Stimulated activated CD8-positive, alpha-beta memory T cell treated with anti-CD3 and anti-CD28 coated beads, Interleukin-7, amount 100 ng/mL, for 4 hours (primary cell): ENCODE measurements around the gene GOLGA3.
"Not testable (repeated sequence)": the region's sequence is repeated elsewhere in the genome, so short reads cannot be mapped to it uniquely, and the experiment has no call there.

Experiments
- DNase-seq, 2 donors: peaks; one replicate each; pipeline ENCODE4 v3.0.0-alpha.2; 2020; ENCODE audit warnings: low read depth in 2 of 2

Gene GOLGA3

DNA sequence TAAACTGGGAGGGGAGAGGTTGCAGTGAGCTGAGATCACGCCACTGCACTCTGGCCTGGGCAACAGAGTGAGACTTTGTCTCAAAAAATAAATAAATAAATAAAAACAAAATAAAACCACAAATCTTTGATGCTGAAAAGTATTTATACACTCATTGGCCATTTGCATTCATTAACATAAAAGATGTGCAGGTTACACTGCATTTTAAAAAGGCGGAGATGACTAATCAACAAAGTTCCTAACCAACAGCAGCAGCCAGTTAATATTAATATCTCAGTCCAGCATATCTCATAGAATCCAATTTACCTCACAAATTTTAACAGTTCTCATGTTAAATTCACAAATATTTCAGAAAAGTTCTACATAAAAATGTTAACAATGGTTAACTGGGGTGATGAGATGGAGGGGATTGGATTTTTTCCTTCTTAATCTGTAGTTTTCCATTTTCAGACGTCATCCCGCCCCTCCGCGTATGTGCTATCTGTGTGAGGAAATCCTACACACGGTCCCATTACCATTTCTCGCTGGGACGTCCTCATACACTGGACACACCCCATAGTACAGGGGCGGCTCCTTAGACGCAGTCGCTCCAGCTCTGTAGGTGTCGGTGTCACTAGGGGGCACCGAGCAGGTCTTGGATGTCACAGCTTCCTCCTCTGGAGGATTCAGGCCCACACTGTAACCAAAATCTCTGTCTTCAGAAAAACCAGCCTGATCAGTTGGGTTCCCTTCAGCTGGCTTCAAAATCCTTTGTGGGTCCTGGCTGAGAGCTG, 74.3 kb downstream of the GOLGA3 start:
- no peak for DNase-seq

DNA sequence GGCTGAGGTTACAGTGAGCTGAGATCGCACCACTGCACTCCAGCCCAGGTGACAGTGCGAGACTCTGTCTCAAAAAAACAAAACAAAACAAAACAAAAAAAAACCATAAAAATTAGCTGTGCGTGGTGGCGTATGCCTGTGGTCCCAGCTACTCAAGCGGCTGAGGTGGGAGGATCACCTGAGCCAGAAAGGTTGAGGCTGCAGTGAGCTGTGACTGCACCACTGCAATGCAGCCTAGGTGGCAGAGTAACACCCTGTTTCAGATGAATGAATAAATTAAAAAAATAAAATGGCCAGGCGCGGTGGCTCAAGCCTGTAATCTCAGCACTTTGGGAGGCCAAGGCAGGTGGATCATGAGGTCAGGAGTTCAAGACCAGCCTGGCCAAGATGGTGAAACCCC, 75.0 kb downstream of the GOLGA3 start:
- DNase-seq: not testable (repeated sequence)

DNA sequence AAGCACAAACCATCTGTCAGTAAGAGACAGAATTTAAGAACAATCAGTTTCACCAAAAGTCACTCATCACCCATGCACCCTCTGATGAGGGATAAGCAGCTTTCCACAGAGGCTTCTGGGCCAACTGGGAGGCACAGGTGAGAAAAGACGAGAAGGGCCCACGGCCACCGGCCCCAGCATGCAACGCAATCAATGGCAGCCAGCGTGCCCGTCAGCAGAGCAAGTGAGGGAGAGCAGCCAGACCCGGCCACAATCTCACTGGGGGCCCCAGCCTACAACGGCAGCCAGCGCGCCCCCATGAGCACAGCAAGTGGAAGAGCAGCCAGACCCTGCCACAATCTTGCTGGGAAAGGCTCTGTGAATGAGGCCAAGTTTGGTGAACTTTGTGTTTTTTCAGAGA, 80.3 kb downstream of the GOLGA3 start:
- DNase-seq: no peak

DNA sequence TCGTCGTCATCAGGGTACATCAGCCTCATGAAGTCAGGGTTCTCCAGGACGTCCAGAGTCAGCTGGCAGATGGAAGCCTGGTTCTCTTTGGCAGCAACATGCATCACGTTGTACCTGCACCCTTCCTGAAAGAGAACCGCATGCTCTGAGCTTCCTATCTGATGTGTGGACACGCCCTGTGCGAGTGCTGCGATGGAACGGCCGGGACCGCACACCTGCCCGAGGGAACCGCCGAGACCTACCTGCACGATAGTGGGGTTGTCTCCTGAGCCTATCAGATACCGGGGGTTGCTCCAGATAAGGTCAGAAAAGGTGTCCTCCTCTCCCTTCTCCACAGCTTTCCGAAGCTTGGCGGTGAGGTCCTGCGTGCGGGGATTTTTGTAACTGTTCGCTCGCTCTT, 80.8 kb downstream of the GOLGA3 start:
- DNase-seq: no peak

DNA sequence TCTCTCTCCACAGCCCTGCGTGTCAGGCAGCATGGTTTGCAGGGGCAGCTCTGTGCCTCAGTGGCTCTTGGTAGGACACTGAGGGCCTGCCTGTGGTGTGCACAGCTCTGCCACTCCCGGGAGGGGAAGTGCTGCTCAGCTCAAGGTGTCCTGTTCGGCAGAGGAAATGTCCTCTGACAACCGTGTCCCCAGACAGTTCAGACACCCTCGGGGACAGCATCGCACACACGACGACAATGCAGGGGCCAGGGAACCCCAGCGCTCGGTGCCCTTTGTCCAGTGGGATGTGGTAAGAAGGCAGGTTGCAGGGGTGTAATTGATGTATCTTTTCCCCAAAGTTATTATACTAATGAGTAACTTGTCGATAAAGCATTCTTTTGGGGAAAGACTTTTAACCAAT, 81.3 kb downstream of the GOLGA3 start:
- no peak for DNase-seq

DNA sequence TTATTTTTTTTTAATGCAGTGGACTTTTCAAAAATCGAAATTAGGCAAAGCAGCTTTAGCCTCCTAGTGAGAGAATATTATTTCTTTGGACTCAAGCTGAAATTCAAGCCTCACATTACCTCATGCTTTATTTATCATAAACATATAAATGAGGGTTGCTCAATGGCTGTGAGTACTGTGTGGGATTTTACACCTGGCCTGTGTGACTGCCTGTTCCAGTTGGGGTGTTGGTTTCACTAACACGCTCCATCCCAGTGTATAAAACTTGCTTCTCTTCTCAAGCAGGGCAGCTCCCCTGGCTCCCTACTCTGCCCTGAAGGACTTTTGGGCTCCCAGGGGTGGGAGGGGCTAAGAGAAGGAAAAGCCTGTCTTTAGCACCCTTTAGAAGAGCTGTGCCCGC, 82.1 kb downstream of the GOLGA3 start:
- DNase-seq: no peak

DNA sequence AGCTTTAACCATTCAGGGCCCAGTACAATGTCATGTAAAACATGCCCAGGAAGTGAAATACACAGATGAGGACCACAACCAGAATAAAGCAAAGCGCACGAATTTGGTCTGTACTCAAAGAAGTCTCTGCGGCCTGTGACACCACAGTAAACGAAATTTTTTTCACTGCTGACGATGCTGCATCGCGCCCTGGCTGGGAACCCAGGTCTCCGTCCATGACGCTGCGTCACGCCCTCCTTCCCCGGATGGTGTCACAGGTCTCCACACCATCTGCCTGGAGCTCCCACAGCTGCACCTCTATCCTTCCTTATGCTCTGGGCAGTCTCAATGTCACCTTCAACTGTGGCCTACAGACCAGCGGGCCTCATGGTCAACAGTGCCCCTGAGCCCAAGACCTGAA, 84.8 kb downstream of the GOLGA3 start:
- no peak for DNase-seq

DNA sequence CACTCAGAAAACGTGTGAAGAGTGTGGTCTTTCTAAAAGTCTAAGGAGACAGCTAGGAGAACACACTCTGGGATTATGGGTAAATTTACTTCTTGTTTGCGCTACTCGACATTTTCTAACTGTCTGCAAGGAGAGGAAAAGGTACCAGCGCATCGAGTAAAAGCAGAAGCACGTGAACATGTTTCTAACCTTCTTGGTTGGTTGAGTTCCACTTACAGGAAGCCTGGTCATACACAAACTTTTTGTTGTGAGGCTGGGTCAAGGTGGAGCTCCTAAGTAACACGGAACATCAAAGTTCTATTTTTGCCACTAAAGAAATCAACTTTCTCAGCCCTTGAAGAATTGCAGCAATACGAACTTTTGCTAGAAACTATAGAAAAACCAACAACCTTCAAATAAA, 87.0 kb downstream of the GOLGA3 start:
- no peak for DNase-seq

DNA sequence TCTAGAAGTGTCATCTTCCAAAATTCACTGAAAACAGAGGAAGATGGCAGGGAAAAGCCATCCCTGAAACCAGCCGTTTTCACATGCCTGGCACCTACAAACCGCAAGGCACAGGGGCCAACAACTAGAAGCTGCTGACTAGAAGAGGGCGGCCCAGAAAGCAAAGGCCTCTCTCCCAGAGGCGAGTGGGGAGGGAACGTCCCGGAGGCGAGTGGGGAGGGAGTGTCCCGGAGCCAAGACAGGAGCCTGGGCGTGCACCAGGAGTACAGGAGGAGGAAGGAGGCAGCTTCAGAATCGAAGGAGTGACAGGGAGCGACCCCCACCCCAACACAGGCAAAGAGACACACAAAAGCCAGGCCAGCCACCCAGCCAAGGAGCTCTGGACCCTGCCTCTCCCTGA, 88.0 kb downstream of the GOLGA3 start:
- DNase-seq: no peak

DNA sequence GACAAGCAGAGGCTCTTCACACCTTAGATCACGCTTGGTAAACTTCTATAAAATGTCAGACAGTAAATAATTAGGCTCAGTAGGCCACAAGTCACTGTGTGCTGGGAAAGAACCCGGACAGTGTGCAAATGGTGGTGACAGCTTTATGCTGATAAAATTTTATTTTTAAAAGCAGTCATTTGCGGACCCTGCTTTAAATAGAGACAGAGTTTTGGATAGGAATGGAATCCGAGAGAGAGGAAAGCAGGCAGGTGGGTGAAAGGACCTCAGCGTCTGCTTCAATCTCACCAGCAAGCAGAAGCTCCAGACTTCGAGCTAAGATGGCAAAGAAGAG, 88.4 kb downstream of the GOLGA3 start:
- DNase-seq: no peak

DNA sequence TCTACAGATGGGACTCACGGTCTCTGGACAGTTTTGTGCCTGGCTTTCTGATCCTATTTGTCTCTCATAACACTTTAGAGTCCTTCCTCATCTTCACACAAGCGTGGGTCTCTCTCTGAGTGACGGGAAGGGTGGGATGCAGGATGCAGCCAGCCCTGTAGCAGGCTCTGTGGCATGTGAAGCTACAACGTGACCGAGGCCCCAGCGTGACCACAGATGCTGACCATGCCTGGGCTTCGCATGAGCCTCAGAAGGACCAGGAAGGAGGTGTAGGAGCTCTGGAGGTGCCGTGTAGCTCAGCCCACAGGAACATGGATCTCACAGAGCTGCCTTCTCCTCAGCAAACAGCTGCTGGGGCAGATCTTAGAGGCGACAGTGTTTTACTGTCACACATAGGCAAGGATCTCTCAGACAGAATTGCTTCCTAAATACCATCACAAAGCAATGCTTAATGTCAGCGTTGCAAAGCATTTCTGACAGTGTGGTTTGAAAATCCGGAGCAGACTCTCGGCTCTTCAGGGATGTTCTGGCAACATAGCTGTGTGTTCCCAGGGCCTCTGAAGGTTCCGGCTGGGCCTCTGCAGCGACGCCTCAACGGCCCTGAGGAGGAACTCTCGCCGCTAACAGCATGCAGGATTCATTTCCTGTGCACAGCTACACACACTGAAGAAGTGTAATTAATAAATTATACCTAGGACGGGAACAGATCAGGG, 88.9 kb downstream of the GOLGA3 start:
- no peak for DNase-seq

DNA sequence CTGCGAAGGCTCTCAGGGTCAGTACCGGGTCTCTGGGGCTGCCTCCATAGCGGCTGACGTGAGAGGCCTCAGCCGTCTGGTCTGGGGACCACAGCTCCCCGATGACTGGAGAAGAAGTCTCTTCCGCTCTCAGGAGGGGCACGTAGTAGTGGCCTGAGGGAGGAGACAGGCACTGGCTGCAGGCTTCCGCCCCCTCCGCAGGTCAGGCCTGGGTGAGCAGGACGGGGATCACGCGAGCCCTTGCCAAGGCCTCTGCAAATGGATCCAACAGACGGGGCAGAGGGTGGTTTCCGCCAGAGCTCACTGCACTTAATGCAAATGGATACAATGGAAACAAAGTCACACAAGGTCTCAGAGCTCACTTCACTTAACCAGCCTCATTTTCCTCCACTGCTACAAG, 91.8 kb downstream of the GOLGA3 start:
- no peak for DNase-seq

DNA sequence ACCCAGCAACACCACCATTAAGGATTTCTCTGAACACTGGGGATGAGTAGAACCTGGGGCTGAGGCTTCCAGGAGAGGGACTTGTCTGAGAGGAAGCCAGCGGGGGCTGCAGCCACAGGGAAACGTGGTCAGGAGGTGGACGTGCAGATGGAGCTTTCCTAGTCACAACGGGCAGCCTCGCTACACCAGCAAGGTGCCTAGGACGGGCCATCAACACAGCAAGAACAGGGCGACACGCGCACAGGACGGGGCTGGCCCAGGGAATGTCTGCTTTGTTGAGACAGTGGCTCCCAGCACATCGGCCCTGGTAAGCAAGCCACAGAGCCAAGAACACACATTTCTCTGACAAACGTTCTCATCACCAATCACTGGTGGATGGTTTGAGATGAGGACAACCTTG, 92.3 kb downstream of the GOLGA3 start:
- DNase-seq: no peak

DNA sequence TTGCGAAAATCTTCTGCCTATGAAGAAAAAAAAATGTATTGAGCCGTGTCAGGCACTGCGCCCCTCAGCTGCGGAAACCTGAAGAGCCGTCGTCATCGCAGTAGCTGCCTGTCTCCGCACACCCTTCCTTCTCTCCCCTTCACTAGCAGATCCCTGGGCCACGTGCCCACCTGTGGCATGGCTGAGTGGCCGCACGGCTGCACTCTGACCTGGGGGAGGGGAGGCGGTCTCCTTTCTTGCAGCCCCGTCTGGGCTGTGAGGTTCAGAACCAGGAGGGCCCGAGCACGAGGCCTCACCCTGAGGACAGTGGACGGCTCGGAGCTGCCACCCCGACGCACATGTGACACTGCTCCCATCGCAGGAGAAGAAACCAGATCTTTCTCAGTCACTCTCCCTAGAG, 93.2 kb downstream of the GOLGA3 start:
- DNase-seq: no peak

DNA sequence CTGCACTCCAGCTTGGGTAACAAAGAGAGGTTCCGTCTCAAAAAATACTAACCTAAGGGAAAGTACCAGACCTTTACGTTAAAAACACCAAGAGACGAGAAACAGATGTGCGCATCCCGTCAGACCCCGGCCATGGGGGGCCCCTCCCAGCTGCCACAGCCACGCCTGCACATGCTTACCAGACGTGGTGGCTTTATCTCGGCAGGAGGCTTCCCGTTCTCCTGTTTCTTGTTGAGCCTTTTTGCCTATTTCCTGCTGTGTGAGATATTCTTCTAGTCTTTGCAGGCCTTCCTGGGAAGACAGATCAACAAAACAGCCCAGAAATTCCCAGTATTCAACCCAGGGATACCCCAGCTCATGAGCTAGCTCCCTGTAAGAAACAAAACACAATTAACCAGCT, 94.5 kb downstream of the GOLGA3 start:
- DNase-seq: no peak

DNA sequence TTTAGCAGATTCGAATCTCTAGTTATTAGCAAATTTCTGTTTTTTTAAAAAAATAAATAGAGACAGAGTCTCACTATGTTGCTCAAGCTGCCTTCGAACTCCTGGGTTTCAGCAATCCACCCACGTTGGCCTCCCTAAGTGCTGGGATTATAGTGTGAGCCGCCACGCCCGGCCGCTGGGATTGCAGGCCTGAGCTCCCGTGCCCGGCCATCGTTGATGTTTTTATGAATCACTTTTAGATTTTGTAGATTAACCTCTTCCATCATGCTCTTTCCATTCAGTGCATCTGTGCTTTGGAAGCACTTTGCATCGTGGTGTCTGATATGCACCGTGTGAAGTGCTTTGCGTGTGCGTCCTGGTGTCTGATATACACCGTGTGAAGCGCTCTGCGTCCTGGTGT, 97.1 kb downstream of the GOLGA3 start:
- DNase-seq: no peak

DNA sequence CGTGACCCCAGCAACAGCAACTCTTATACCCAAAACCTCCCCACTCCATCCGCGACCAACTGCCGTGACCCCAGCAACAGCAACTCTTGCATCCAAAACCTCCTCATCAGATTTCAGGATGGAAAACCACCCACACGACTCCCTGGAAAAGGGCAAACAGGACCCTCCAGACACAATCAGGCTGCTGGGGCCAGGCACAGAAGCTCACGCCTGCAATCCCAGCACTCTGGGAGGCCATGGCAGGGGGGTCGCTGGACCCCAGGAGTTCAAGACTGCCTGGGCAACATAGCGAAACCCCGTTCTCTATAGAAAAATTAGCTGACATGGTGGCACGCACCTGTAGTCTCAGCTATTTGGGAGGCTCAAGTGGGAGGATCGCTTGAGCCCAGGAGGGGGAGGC, 98.3 kb downstream of the GOLGA3 start:
- no peak for DNase-seq

DNA sequence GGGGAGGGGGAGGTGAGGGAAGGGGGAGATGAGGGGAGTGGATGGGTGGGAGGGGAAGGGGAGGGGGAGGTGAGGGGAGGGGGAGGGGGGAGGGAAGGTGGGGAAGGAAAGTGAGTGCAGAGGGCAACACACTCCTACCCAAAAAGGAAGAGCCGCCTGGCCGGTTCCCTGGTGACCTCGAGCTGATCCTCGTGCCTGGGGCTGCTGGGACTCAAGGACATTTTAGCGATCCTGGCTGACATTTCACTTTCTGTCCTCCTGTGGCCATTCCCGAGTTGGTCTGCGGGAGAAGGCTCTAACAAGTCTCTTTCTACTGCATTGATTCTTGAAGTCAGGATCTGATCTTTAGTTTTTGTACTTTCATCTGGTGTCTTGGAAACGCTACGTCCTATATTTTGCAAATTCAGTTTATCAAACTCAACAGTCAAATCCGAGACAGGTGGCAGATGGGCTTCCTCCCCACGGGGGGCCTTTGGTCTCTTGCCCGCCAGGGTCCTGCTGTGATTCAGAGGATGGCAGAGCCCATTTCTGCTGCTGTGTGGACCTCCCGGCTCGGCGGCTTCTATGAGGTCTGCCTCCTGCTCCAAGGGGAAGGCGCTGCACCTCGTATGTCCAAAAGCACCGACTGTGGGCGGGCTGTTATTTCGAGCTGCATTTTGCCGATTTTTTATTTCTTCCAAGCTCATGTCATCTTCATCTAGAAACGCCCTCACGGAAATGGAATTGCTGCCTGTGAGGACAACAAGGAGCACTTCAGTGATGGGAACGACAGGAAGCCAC, 98.9 kb downstream of the GOLGA3 start:
- DNase-seq: no peak

DNA sequence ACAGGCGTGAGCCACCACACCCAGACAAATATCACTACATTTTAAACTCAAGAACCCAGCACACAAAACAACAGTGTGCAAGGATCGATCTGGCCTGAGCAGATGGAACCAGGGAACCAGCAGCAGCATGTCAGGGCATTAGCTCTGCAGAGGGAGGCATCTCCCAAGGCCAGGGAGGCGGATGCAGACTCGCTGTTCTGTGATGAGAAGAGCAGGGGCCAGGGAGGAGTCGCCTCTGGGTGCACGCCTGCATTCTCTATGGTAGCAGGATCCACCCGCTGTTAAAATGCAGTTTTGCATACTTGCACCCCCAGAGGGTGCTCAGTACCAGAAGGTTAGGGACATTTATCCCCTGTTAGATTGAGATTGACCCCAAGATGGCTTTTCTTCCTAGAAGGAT, 100.2 kb downstream of the GOLGA3 start:
- no peak for DNase-seq

DNA sequence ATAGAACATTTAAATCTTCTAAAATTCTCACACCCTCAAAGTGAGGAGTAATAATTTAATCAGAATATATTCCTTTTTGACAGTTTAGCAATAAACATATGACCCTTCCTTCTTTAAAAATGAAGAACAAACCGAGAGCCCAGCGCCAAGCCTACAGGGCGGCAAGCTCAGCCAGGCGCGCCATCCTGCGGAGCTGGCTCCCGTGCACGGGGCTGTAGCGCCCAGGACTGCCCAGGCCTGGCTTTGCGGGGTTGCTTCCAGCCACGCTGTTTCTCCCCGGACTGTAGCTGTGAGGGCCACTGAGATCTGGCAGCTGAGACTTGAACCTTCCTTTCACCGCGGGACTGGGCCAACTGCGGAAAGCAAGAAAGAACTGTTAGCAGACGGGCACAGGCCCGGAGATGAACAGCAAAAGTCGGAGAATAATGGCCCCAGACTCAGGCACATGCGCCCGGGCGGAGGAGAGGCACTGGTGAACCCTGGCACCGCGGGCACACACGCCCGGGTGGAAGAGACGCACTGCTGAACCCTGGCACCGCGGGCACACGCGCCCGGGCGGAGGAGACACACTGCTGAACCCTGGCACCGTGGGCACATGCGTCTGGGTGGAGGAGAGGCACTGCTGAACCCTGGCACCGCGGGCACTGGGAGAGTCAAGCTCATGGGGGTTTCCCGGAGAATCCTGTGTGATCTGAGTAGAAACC, 101.4 kb downstream of the GOLGA3 start:
- no peak for DNase-seq

DNA sequence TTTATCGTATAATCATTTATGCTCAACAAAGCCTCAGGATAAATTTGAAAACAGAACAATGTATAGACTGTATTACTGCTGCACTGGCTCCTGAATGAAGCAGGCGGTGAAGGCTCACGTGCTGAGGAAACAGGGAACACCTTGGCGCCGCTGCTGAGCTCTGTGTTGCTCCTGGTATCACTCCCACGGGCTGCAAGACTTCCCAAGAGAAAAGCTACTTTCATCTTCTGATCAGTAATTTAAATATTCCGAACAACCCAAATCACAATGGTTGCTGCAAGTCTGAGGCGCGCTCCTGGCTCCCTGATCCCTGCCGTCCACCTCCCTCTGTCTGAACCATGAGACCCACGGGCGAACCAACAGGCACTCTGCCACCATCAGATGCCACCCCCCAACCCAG, 102.3 kb downstream of the GOLGA3 start:
- no peak for DNase-seq

DNA sequence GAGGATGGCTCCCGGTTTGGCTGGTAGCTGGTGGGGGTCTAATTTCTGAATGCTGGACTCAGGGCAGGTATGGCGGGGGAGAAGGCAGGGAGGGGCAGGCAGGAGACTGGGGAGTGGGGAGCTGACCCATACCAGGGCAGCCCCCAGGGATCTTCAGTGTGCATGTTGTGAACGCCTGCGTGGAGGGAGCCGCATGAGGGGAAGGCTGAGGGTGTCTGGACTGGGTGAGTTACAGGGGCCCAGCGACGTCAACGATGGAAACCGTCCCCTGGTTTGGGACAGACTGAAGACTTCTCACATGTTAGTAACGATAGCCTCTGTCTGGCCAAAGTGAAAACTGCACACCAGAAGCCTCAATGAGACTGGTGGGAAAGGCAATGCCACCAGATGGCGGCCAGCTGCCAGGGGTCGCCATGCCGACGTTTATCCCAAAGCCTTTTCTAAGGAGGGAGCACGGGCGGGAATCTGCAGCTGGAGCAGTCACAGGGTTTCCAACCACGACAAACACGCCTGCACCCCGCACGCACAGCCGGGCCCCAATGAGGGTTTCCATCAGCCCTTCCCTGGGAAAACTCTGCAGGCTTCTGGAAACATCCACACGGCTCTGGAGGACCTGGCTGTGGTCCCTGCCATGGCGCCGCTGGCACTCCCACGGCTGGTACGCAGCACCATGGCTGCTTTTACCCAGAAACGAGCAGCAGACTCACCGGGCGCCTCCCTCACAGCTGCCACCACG, 104.0 kb downstream of the GOLGA3 start:
- no peak for DNase-seq
